ENCODE measurements around the gene TOMM20L.

TOMM20L gene

GRCh38 chr14:58427281-58428117 lies 31.8 kb downstream of the TOMM20L start, which contains the start of the genes KIAA0586 and TIMM9:
Gene KIAA0586 (plus strand): TSS chr14:58427719. CDS start chr14:58428265, 546 bp downstream.
Gene TIMM9 (minus strand): TSS chr14:58427531. CDS start chr14:58411945, 15,586 bp downstream.
- DNase-seq: peak; percentile 98

DNA sequence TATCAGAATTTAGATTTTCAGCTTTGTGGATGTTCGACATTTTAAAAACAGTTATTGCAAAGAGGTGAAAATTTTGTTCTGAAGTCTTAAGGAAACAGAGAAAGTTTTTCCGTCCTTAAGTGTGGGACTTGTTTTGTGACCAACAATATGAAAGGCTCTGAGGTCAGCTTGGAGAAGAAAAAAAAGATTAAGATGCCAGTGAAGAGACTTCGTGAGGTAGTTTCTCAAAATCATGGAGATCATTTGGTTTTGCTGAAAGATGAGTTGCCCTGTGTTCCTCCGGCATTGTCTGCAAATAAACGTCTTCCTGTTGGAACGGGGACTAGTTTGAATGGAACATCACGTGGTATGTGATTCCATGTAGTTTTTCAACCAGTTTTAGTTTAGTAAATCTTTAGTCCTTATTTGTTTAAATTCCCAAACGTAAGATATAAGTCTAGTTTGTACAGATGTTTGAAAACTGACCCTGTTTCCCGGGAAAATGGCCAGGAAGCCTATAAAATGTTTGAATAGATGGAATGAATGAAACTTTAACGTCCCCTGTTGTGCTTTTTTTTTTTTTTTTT lies 32.5 kb downstream of the TOMM20L start:
- DNase-seq: peak; percentile 51

GRCh38 chr14:58430156-58430555 lies 34.4 kb downstream of the TOMM20L start:
- DNase-seq: no peak

GRCh38 chr14:58439476-58439875 lies 43.7 kb downstream of the TOMM20L start:
- DNase-seq: no peak

DNA sequence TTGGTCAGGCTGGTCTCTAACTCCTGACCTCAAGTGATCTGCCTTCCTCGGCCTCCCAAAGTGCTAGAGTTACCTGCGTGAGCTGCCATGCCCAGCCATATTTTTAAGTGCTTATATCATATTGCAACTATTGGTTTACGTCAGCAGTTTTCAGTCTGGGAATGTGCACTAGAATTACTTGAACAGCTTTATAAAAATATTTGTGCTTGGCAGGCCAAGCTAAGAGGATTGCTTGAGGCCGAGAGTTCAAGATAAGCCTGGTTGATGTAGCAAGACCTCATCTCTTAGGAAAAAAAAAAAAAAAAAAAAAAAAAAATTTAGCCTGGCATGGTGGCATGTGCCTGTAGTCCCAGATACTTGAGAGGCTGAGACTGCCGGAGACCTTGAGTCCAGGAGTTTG lies 48.9 kb downstream of the TOMM20L start:
- DNase-seq: no peak

DNA sequence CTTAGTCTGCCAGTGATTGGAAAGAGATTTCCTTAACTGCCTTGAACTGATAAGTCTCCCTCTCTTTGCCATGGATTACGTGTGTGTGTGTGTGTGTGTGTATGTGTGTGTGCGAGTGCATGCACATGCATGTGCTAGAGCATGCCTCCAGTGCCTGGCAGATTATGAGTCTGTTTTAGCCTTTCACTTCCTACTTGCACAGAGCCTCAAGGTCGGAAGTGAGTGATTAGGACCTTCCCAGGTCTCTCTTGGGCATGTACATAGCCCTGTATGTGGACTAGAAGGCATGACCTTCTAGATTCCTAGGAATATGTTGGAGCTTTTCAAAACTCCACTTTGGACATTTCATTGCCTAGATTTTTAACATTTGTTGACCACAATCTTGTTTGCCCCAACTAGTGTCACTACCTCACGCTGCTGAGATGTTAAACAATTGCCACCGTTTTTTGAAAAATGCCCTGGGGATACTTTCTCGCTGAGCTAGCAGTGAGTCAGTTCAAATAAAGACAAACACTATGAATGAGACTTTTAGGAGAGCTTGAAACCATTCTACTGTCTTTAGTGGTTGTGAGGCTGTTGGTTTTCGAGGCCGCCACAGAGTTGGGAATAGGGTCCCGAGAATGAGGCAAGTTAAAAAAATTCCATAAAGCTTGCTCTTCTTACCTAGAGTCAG lies 60.0 kb downstream of the TOMM20L start:
- no peak for DNase-seq
